GM18868 (cell line): Measurements from ENCODE around the gene HELB.

Source experiments
- ATAC-seq: cut with Tn5 transposase; IDR thresholded peaks from one replicate; pipeline ENCODE4 v1.9.1; 2021; ENCODE audit warnings: mild to moderate bottlenecking, moderate library complexity; ENCODE audit not compliant: unreplicated experiment

The HELB gene

GRCh38 chr12:66302827-66303169 lies 505 bp downstream of the HELB start:
- ATAC-seq, result no peak

GRCh38 chr12:66303316-66303804 lies 1.1 kb downstream of the HELB start:
- peak; percentile 59 for ATAC-seq

GRCh38 chr12:66304296-66304900 lies 2.1 kb downstream of the HELB start:
- no peak for ATAC-seq

- no peak for ATAC-seq
These were observed 7.3 kb downstream of the HELB start for GRCh38 chr12:66309606-66310005.

GRCh38 chr12:66312189-66312588 lies 9.9 kb downstream of the HELB start:
- no peak for ATAC-seq

- ATAC-seq, result no peak
These were observed 12.0 kb downstream of the HELB start for GRCh38 chr12:66314278-66314677.

GRCh38 chr12:66319266-66319954 lies 17.1 kb downstream of the HELB start:
- peak; percentile 69 for ATAC-seq

- ATAC-seq, result no peak
These were observed 18.7 kb downstream of the HELB start for GRCh38 chr12:66320996-66321395.

GRCh38 chr12:66321435-66321834 lies 19.1 kb downstream of the HELB start:
- ATAC-seq, result no peak

GRCh38 chr12:66323017-66323416 lies 20.7 kb downstream of the HELB start:
- ATAC-seq, result no peak

GRCh38 chr12:66329941-66330340 lies 27.6 kb downstream of the HELB start:
- ATAC-seq, result no peak

GRCh38 chr12:66331016-66331415 lies 28.7 kb downstream of the HELB start:
- no peak for ATAC-seq

- no peak for ATAC-seq
These were observed 29.5 kb downstream of the HELB start for GRCh38 chr12:66331814-66332213.

GRCh38 chr12:66335746-66336145 lies 33.5 kb downstream of the HELB start:
- ATAC-seq, result no peak

- no peak for ATAC-seq
These were observed 35.2 kb downstream of the HELB start for GRCh38 chr12:66337381-66338010.

GRCh38 chr12:66340131-66340530 lies 37.8 kb downstream of the HELB start:
- ATAC-seq, result no peak

- no peak for ATAC-seq
These were observed 38.8 kb downstream of the HELB start for GRCh38 chr12:66341126-66341525.

- no peak for ATAC-seq
These were observed 42.9 kb downstream of the HELB start for GRCh38 chr12:66345212-66345611.

GRCh38 chr12:66345956-66346355 lies 43.7 kb downstream of the HELB start:
- no peak for ATAC-seq

GRCh38 chr12:66351301-66351700 lies 49.0 kb downstream of the HELB start:
- ATAC-seq, result no peak

GRCh38 chr12:66352197-66352596 lies 49.9 kb downstream of the HELB start:
- ATAC-seq, result no peak

- no peak for ATAC-seq
These were observed 50.6 kb downstream of the HELB start for GRCh38 chr12:66352899-66353298.
